Measurements from ENCODE around the gene ATF7. TPM values are rescaled to one million over a fixed set of nuclear protein-coding genes. Genes with fewer than 3 reads are reported as not detected.

The ATF7 gene
- polyA plus RNA-seq, 1 of the 3 experiments (the other 2 are of a cell fraction) = 12.8 TPM

DNA sequence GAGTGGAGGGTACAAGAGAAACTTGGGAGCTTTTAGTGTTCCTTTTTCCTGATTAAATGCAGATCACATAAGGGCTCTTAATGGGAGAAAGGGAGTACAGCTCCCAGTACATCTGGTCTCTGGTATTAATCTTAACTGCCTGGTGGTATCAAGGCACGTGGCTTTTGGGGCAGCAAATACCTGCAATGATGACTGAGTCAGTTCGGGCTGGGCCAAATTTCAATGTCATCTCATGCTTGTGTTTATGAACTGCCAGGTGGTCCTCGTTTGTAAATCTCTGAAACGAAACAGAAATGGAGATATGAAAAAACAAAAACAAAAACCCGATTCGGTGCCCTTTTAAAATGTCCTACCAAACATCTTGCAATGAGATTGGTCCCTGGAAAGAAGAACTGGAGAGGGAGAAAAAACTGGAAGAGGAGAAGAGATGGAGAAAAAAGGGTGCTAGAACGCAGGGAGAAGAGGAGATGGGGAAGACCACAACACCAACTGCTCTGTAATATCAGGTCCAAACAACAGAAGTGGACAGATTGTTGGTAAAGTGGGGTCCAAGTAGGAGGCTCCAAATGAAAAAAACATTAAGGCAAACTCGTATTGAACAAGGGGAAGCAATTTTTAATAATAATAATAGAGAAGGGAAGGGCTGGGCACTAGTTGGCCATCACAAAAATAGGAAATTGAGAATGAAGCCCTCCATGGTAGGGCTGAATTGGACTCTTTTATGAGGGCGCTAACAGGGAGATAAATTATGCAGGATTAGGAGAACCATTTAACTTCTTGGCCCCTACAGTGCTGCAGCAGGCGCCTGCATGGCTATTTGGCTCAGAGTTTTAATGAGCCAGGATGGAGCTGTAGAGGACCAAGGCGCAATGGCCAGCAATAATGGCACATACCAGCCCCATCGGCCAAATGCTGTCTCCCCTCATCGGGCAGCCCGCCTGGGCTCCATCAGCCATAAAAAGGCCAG, 73.5 kb downstream of the ATF7 start:
- WGBS (ENCODE audit: low lambda C conversion rate) = 88% methylated on average over 13 of the region's 14 CpGs
- TF ChIP-seq, protein P1, sequence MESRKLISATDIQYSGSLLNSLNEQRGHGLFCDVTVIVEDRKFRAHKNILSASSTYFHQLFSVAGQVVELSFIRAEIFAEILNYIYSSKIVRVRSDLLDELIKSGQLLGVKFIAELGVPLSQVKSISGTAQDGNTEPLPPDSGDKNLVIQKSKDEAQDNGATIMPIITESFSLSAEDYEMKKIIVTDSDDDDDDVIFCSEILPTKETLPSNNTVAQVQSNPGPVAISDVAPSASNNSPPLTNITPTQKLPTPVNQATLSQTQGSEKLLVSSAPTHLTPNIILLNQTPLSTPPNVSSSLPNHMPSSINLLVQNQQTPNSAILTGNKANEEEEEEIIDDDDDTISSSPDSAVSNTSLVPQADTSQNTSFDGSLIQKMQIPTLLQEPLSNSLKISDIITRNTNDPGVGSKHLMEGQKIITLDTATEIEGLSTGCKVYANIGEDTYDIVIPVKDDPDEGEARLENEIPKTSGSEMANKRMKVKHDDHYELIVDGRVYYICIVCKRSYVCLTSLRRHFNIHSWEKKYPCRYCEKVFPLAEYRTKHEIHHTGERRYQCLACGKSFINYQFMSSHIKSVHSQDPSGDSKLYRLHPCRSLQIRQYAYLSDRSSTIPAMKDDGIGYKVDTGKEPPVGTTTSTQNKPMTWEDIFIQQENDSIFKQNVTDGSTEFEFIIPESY (IDR thresholded peaks at IDR 0.05; ENCODE audit: borderline replicate concordance, low read depth) = no peak
- TF ChIP-seq POLR2AphosphoS5 (IDR thresholded peaks at IDR 0.05; ENCODE audit: low read depth, low read length) (no peak), JUND (IDR thresholded peaks at IDR 0.05) (no peak), FOSL2 (IDR thresholded peaks at IDR 0.05; ENCODE audit: borderline replicate concordance, low read depth) (no peak), SMC3 (IDR thresholded peaks at IDR 0.05; ENCODE audit: low read depth, low read length) (no peak), FOXM1 (IDR thresholded peaks at IDR 0.05; ENCODE audit: low read depth) (no peak), EP300 (IDR thresholded peaks at IDR 0.05; ENCODE audit: borderline replicate concordance in 1 of 2, low read depth in 1 of 2, low read length in 1 of 2) (no peak), TCF12 (IDR thresholded peaks at IDR 0.05) (no peak), GATA2 (CRISPR knock-in tag; IDR thresholded peaks at IDR 0.05) (no peak)
- TF ChIP-seq, protein P2, sequence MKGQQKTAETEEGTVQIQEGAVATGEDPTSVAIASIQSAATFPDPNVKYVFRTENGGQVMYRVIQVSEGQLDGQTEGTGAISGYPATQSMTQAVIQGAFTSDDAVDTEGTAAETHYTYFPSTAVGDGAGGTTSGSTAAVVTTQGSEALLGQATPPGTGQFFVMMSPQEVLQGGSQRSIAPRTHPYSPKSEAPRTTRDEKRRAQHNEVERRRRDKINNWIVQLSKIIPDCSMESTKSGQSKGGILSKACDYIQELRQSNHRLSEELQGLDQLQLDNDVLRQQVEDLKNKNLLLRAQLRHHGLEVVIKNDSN (IDR thresholded peaks at IDR 0.05; ENCODE audit: borderline replicate concordance, low read depth) = no peak
- TF ChIP-seq, protein P3, sequence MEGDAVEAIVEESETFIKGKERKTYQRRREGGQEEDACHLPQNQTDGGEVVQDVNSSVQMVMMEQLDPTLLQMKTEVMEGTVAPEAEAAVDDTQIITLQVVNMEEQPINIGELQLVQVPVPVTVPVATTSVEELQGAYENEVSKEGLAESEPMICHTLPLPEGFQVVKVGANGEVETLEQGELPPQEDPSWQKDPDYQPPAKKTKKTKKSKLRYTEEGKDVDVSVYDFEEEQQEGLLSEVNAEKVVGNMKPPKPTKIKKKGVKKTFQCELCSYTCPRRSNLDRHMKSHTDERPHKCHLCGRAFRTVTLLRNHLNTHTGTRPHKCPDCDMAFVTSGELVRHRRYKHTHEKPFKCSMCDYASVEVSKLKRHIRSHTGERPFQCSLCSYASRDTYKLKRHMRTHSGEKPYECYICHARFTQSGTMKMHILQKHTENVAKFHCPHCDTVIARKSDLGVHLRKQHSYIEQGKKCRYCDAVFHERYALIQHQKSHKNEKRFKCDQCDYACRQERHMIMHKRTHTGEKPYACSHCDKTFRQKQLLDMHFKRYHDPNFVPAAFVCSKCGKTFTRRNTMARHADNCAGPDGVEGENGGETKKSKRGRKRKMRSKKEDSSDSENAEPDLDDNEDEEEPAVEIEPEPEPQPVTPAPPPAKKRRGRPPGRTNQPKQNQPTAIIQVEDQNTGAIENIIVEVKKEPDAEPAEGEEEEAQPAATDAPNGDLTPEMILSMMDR (IDR thresholded peaks at IDR 0.05) = no peak
- TF ChIP-seq, protein P4, sequence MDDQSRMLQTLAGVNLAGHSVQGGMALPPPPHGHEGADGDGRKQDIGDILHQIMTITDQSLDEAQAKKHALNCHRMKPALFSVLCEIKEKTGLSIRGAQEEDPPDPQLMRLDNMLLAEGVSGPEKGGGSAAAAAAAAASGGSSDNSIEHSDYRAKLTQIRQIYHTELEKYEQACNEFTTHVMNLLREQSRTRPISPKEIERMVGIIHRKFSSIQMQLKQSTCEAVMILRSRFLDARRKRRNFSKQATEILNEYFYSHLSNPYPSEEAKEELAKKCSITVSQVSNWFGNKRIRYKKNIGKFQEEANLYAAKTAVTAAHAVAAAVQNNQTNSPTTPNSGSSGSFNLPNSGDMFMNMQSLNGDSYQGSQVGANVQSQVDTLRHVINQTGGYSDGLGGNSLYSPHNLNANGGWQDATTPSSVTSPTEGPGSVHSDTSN (IDR thresholded peaks at IDR 0.05) = no peak
- TF ChIP-seq, protein P5, sequence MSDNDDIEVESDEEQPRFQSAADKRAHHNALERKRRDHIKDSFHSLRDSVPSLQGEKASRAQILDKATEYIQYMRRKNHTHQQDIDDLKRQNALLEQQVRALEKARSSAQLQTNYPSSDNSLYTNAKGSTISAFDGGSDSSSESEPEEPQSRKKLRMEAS (IDR thresholded peaks at IDR 0.05; ENCODE audit: low read depth) = no peak

More for the DNA sequence above, 73.5 kb downstream of the ATF7 start:
- Histone ChIP-seq H3K79me2 (ENCODE audit: insufficient read depth) (no peaks in the 10 kb centered on the region), H3K4me3 (ENCODE audit: low read depth in 2 of 2, low read length in 1 of 2) (no peak overlapping the region), H3K9me3 (no peaks in the 10 kb centered on the region), H4K20me1 (ENCODE audit: insufficient read depth) (no peaks in the 10 kb centered on the region), H3K27me3 (ENCODE audit: insufficient read depth) (no peaks in the 10 kb centered on the region), H3K4me1 (ENCODE audit: control insufficient read depth in 1 of 2, insufficient read depth in 2 of 2, low read depth in 1 of 2, low read length in 1 of 2) (no peaks in the 10 kb centered on the region), H3F3A (replicated peaks; ENCODE audit: insufficient read depth) (no peaks in the 10 kb centered on the region), H3K27ac (ENCODE audit: low read depth in 2 of 2, low read length in 1 of 2) (no peak overlapping the region), H3K9me2 (no peaks in the 10 kb centered on the region), H2AFZ (ENCODE audit: low read depth) (no peak overlapping the region), H3K36me3 (replicated peaks in 1 of 2; ENCODE audit: control insufficient read depth in 1 of 2, insufficient read depth in 2 of 2, low read length in 1 of 2) (peaks cover 0 to 38% of the 10 kb centered on the region in 2 experiments), H3K4me2 (no peak overlapping the region), H3K9ac (no peak overlapping the region)
- DNase-seq = no peak
- ChIA-PET POLR2A (interaction anchor here (0.6 kb wide), 2 partner anchors 19 to 55 kb away, joined by 3 to 4 read pairs; no protein-coding TSS in a partner anchor), CTCF (interaction anchor here (1.0 to 1.9 kb wide), 3 partner anchors 9 to 194 kb away, joined by 3 to 6 read pairs (median 5); partner anchors contain the start of gene ATP5MC2)

Data from SK-N-SH (cell line).